ENCODE results near the gene F11R.
A peak's percentile ranks its signal among the peaks of the same experiment; 100 is the strongest.
"Not testable (repeated sequence)": the region's sequence is repeated elsewhere in the genome, so short reads cannot be mapped to it uniquely, and the experiment has no call there.

The F11R gene

GRCh38 chr1:161039546-161039945 lies 18.6 kb upstream of the F11R start:
- no peak for DNase-seq

GRCh38 chr1:161039154-161039545 lies 18.2 kb upstream of the F11R start:
- no peak for DNase-seq

DNA sequence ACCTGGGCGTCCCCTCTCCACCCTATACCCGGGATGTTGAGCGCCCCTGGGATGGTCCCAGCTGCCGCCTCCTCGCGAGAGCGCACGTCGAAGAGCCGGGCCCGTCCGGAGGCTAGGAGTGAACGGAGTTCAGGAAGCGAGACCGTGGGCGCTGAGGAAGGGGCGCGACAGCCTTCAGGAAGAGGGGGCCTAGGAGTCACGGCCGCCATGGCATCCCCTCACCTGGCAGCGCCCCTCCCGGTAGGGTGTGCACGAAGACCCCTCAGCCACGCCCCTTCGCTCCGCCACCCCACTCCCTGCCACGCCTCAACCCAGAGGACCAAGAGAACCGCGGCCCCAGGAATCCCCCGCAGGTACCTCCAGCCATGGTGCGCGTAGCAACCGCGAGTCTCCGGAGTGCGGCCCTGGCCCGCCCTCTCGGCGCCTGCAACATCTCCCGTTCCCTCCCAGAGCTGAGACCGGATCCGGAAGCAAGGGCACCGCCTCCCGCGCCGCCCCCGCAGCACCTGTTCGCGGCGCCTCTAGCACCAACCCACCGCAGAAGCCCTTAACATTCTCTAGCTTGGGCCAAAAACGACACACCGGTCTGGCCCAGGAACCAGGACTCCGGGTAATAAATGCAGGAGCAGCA lies 17.7 kb upstream of the F11R start, which contains the start of gene TSTD1:
Gene TSTD1, minus strand, starts transcription at position 442 of the 631 bp plus-strand sequence. Its CDS starts 75 bp downstream, at position 367.
- peak; percentile 76 for DNase-seq

DNA sequence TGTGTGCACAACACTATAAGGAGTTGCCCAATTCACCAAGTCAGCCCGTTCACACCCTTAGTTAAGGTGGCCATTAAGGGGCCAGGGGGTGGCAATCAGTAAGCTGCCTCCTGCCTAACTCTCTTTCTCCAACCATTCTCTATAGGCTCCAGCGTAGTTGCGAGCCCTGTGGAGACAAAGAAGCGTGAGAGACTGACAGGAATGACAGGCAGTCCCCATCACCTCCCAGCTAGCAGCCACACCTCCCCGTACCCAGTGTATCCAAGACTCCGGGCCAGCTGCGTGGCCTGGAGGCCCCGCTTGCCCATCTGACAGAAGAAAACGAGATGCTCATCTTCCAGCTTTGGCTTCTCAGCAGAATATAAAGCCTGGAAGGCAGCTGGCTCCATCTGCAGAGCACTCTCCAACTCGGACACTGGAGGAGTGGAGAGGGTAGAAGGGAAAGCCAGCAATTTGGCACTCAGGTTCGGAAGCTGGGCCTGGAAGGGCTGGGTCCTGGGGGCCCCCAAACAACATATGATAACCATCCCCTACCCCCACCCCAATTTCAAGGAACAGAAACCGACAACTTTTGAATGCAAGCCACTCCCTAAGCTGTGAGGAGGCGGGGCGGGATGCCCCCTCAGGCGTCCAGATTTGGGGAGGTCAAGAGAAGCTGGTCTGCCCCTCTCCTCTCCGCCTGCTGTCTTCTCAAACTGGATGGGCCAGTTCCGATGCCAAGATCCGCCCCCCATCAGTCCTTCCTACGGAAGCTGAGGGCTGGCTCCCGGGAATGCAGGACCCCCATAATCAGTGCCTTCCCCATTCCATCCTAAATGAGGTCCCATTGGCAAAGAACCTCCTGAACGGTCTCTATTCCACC lies 16.9 kb upstream of the F11R start:
- peak; percentile 21 for DNase-seq

- no peak for DNase-seq
These were observed 12.8 kb upstream of the F11R start for GRCh38 chr1:161033751-161034150.

GRCh38 chr1:161032409-161032808 lies 11.5 kb upstream of the F11R start:
- no peak for DNase-seq

DNA sequence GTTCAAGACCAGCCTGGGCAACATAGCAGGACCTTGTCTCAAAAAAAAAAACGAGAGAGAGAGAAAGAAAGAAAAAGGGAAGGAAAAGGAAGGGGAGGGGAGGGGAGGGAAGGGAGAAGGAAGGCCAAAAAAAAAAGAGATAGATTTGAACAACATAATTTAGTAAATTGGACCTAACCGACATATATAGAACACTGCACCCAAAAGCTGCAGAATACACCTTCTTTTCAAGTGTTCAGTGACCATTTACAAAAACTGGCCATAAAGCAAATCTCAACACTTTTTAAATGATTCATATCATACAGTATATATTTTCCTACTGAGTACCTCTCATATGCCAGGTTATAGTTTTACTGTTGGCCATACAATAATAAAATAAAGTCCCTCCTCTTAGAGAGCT lies 10.9 kb upstream of the F11R start:
- DNase-seq = no peak

GRCh38 chr1:161029466-161029865 lies 8.5 kb upstream of the F11R start:
- DNase-seq = not testable (repeated sequence)

DNA sequence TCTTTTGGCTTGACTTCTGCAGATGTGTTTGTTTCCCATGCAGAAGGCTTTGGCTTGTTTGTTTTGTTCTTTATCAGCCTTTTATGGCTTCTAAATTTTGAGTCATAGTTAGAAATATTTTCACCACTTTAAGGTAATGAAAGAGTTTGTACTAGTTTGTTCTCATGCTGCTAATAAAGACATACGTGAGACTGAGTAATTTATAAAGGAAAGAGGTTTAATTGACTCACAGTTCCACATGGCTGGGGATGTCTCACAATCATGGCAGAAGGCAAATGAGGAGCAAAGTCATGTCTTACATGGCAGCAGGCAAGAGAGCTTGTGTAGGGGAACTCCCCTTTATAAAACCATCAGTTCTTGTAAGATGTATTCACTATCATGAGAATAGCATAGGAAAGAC lies 6.0 kb upstream of the F11R start:
- not testable (repeated sequence) for DNase-seq

DNA sequence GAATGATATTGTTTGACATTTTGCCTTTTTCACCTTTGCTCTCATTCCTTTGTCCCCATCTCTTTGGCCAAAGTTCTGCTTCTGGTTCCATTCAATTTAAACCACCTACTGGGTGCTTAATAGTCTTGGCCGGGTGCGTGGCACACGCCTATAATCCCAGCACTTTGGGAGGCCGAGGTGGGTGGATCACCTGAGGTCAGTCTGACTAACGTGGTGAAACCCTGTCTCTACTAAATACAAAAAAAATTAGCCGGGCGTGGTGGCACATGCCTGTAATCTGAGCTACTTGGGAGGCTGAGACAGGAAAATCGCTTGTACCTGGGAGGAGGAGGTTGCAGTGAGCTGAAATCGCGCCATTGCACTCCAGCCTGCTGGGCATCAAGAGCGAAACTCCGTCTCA lies 1.5 kb upstream of the F11R start:
- DNase-seq = not testable (repeated sequence)

GRCh38 chr1:161021970-161022353 lies 1.0 kb upstream of the F11R start:
- no peak for DNase-seq

DNA sequence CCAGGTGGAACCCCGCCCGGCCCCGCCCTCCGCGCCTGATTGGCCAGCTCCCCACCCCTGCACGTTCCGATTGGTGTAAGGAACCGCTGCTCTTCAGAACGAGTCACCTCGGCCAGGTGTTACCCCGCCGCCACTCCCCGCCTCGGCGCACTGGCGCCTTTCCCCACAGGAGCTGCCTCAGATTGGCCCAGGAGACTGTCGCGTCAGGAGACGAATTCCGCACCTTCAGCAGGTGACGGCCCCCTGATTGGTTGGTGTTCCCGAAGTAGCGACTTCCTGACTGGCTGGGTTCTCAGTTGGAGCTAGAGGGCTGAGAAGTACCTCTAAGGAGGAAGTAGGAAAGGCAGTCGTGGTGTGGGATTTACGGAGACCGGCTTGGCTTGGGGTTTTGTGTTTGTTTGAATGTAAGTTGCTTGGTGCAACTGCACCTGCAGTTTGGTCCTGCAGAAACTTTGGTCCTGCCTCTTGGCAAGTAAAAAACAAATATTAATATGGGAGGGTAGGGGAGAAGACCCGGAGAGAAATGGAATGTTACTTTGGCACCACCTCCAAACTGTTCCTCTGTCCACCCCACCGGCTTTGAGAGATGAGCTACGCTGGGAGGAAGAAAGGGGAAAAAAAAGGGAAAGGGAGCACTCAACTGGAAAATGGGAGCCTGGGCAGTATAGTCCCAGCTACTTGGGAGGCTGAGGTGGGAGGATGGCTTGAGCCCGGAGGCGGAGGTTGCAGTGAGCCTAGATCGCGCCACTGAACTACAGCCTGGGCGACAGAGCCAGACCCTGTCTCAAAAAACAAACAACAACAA lies 415 bp upstream of the F11R start:
- peak; percentile 99 for DNase-seq

DNA sequence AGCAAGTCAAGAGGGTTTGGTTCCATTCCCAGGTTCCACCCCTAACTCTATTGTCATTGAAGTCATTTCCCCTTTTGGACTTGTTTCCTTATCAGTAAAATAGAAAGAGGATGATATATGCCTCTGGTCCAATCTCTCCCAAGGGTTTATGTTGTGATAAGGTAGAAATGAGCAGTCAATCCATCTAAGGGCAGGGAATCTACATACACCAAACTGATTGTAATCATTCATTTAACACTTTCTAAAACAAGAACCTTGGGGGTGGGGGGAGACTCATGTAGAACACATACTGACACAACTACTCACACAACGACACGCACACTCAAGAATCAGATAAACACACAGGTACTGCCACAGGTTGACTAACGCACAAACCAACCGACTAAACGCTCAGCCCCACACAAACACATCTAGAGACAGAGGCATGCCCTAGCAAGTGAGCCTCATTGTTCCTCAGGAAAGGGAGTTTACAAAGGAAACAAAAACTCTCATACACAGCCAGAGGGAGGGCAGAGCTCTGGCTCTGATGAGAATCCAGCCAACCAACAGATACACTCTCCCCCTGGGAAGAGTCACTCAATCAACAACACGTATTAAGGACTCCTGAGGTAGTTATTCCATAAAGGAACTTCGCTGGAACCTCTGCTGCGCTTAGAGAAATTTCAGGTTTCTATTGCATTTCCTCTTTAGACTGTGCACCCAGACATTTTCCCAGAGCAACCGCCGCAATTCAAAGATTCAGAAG lies 1.0 kb downstream of the F11R start:
- no peak for DNase-seq

- DNase-seq = not testable (repeated sequence)
These were observed 1.8 kb downstream of the F11R start for GRCh38 chr1:161019111-161019660.

GRCh38 chr1:161018631-161018930 lies 2.4 kb downstream of the F11R start:
- no peak for DNase-seq

DNA sequence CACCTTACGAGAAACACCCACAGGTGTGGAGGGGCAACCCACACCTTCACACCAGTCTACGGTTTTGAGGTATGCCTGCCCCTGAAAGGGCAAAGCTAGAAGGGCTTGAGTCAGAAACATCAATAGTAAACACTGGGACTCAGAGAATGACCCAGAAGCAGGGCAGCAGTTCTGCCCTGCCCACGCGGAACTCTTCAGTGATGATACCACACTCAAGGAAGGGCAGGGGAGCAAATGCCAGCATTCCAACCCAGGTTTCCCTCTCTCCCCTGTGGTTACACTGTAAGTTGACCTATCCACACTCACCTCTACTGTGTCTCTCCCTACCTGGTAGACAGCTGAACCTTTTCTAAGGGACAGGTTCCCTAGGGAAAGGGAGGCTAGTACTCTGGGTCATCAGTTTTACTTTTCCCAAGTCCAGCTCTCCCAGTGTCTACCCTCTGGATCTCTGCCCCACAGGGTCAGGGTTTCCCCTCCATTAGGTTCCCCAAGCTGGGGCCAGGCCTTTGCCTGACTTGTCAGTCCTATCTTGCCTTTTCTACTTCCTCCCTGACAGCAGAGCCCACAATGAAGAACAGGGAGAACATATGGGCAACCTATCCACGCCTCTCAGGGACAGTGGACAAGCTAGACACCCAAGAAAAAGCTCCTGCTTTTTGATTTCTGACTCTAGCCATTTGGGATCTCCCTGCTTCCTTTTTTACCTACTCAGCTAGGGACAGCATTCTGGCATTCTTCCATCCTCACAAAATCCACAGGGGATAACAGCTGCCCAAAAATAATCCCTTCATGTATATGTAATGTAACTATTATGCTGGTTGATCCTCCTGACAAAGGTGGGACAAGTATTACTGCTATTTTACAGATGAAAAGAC lies 3.0 kb downstream of the F11R start:
- no peak for DNase-seq

GRCh38 chr1:161017181-161017580 lies 3.8 kb downstream of the F11R start:
- not testable (repeated sequence) for DNase-seq

GRCh38 chr1:161016683-161017082 lies 4.3 kb downstream of the F11R start:
- DNase-seq = not testable (repeated sequence)

DNA sequence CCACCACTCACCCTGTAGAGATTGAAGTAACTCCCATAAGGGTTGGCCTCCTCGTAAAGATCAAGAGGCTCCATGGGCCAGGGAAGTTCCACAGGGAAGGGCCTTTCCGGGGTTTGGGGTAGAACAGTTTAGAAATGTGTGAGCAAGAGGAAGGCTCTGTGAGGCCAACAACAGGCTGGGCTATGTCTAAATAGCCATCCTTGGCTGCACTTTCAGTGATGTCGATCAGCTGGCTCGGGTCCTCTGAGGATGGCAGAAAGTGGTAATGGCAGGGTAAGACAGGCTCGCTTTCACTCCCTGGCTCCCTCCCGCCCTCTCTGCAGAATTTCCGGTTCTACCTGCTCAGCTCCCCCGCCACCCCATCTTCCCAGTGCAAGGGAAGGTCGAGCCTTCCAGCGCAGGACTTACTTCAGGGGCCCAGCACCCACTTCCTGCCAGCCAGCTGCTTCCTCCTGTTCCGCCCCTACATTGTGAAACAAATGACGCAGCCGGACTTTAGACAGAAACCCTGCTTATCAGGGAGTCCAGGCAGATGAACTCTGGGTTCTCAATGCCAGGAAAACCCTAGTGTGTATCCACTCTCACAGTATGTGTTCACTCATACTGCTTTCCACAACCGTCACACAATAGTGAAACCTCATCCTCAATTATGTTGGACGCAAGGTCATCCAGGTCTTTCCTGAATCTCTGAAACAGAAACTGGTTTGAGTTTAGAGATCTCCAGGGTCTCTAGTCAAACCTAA lies 7.3 kb downstream of the F11R start:
- DNase-seq = no peak

GRCh38 chr1:161013131-161013487 lies 7.8 kb downstream of the F11R start:
- no peak for DNase-seq

- no peak for DNase-seq
These were observed 8.5 kb downstream of the F11R start for GRCh38 chr1:161012420-161012819.

Measured in DMS79 (cell line).